Measurements from ENCODE around the gene NIPBL. TPM values are rescaled to one million over a fixed set of nuclear protein-coding genes. Genes with fewer than 3 reads are reported as not detected.
"Not testable (repeated sequence)": the region's sequence is repeated elsewhere in the genome, so short reads cannot be mapped to it uniquely, and the experiment has no call there.

NIPBL gene
- total RNA-seq, 1 experiment from 2014 or later, result 9.6 TPM

GRCh38 chr5:36969700-36970395 is 93.3 kb downstream of the NIPBL start:
- no peak for DNase-seq (ENCODE audit: low read depth)
- in situ Hi-C loops (cut with HindIII; ENCODE audit: low pct_unique_long_range_greater_than_20kb, low sequenced_read_pairs), result no loop called here

GRCh38 chr5:36978196-36978595 is 101.6 kb downstream of the NIPBL start:
- no peak for DNase-seq (ENCODE audit: low read depth)
- in situ Hi-C loops (cut with HindIII; ENCODE audit: low pct_unique_long_range_greater_than_20kb, low sequenced_read_pairs), result no loop called here

- no peak for DNase-seq (ENCODE audit: low read depth)
- in situ Hi-C loops (cut with HindIII; ENCODE audit: low pct_unique_long_range_greater_than_20kb, low sequenced_read_pairs), result no loop called here
These were observed 105.6 kb downstream of the NIPBL start for GRCh38 chr5:36982146-36982545.

- in situ Hi-C loops (cut with HindIII; ENCODE audit: low pct_unique_long_range_greater_than_20kb, low sequenced_read_pairs), result no loop called here
- no peak for DNase-seq (ENCODE audit: low read depth)
These were observed 108.8 kb downstream of the NIPBL start for GRCh38 chr5:36985387-36985786.

GRCh38 chr5:36988396-36988795 is 111.8 kb downstream of the NIPBL start:
- no peak for DNase-seq (ENCODE audit: low read depth)

GRCh38 chr5:36998578-36998977 is 122.0 kb downstream of the NIPBL start:
- in situ Hi-C loops (cut with HindIII; ENCODE audit: low pct_unique_long_range_greater_than_20kb, low sequenced_read_pairs), result no loop called here
- no peak for DNase-seq (ENCODE audit: low read depth)

More at GRCh38 chr5:36988396-36988795, 111.8 kb downstream of the NIPBL start:
- in situ Hi-C loops (cut with HindIII; ENCODE audit: low pct_unique_long_range_greater_than_20kb, low sequenced_read_pairs), result no loop called here

GRCh38 chr5:37002176-37002751 is 125.7 kb downstream of the NIPBL start:
- DNase-seq (ENCODE audit: low read depth), result no peak
- in situ Hi-C loops (cut with HindIII; ENCODE audit: low pct_unique_long_range_greater_than_20kb, low sequenced_read_pairs), result no loop called here

- DNase-seq (ENCODE audit: low read depth), result no peak
- in situ Hi-C loops (cut with HindIII; ENCODE audit: low pct_unique_long_range_greater_than_20kb, low sequenced_read_pairs), result no loop called here
These were observed 128.7 kb downstream of the NIPBL start for GRCh38 chr5:37005252-37005651.

GRCh38 chr5:37005946-37006540 is 129.5 kb downstream of the NIPBL start:
- DNase-seq (ENCODE audit: low read depth), result peak; percentile 6
- in situ Hi-C loops (cut with HindIII; ENCODE audit: low pct_unique_long_range_greater_than_20kb, low sequenced_read_pairs), result no loop called here

- in situ Hi-C loops (cut with HindIII; ENCODE audit: low pct_unique_long_range_greater_than_20kb, low sequenced_read_pairs); DNase-seq (ENCODE audit: low read depth): not testable (repeated sequence)
These were observed 136.6 kb downstream of the NIPBL start for GRCh38 chr5:37013181-37013580.

- in situ Hi-C loops (cut with HindIII; ENCODE audit: low pct_unique_long_range_greater_than_20kb, low sequenced_read_pairs), result no loop called here
- DNase-seq (ENCODE audit: low read depth), result no peak
These were observed 137.8 kb downstream of the NIPBL start for GRCh38 chr5:37014321-37014720.

- in situ Hi-C loops (cut with HindIII; ENCODE audit: low pct_unique_long_range_greater_than_20kb, low sequenced_read_pairs), result no loop called here
- no peak for DNase-seq (ENCODE audit: low read depth)
These were observed 139.5 kb downstream of the NIPBL start for GRCh38 chr5:37015795-37016666.

- in situ Hi-C loops (cut with HindIII; ENCODE audit: low pct_unique_long_range_greater_than_20kb, low sequenced_read_pairs), result no loop called here
- DNase-seq (ENCODE audit: low read depth), result no peak
These were observed 152.3 kb downstream of the NIPBL start for GRCh38 chr5:37028910-37029309.

- DNase-seq (ENCODE audit: low read depth), result no peak
- in situ Hi-C loops (cut with HindIII; ENCODE audit: low pct_unique_long_range_greater_than_20kb, low sequenced_read_pairs), result no loop called here
These were observed 152.9 kb downstream of the NIPBL start for GRCh38 chr5:37029436-37029835.

- no peak for DNase-seq (ENCODE audit: low read depth)
- in situ Hi-C loops (cut with HindIII; ENCODE audit: low pct_unique_long_range_greater_than_20kb, low sequenced_read_pairs), result no loop called here
These were observed 158.4 kb downstream of the NIPBL start for GRCh38 chr5:37034955-37035354.

GRCh38 chr5:37037840-37038239 is 161.3 kb downstream of the NIPBL start:
- in situ Hi-C loops (cut with HindIII; ENCODE audit: low pct_unique_long_range_greater_than_20kb, low sequenced_read_pairs), result no loop called here
- no peak for DNase-seq (ENCODE audit: low read depth)

GRCh38 chr5:37039824-37040223 is 163.3 kb downstream of the NIPBL start:
- no peak for DNase-seq (ENCODE audit: low read depth)
- in situ Hi-C loops (cut with HindIII; ENCODE audit: low pct_unique_long_range_greater_than_20kb, low sequenced_read_pairs), result no loop called here

GRCh38 chr5:37043693-37044092 is 167.1 kb downstream of the NIPBL start:
- no peak for DNase-seq (ENCODE audit: low read depth)
- in situ Hi-C loops (cut with HindIII; ENCODE audit: low pct_unique_long_range_greater_than_20kb, low sequenced_read_pairs), result no loop called here

- no peak for DNase-seq (ENCODE audit: low read depth)
- in situ Hi-C loops (cut with HindIII; ENCODE audit: low pct_unique_long_range_greater_than_20kb, low sequenced_read_pairs), result no loop called here
These were observed 167.6 kb downstream of the NIPBL start for GRCh38 chr5:37044120-37044519.

All from Caki2 (cell line).